Umbilical cord (tissue), 2 donors: Measurements from ENCODE around the gene ATP10B. TPM values are rescaled to one million over a fixed set of nuclear protein-coding genes. Genes with fewer than 3 reads are reported as not detected.

ENCODE experiments used
- DNase-seq: peaks from one replicate; pipeline ENCODE4 v3.0.0-alpha.2; 2015; ENCODE audit warnings: low spot score
- total RNA-seq: library from RNA; depleted of rRNA; stranded (reverse); fragments of >200 nt; gene quantifications from one replicate; pipeline ENCODE4 v1.2.3, GENCODE V29; 2014; ENCODE audit warnings: low replicate concordance; ENCODE audit not compliant: insufficient read depth

Gene ATP10B
- total RNA-seq, 1 donor from 2014 or later = 2.2 TPM

GRCh38 chr5:160555971-160556631 is 295.9 kb downstream of the ATP10B start:
- no peak for DNase-seq

GRCh38 chr5:160555581-160555970 is 296.4 kb downstream of the ATP10B start:
- no peak for DNase-seq

- DNase-seq = no peak
These were observed 301.9 kb downstream of the ATP10B start for GRCh38 chr5:160550075-160550474.

GRCh38 chr5:160548949-160549645 is 302.9 kb downstream of the ATP10B start:
- no peak for DNase-seq

GRCh38 chr5:160547872-160548271 is 304.1 kb downstream of the ATP10B start:
- no peak for DNase-seq

GRCh38 chr5:160547061-160547460 is 304.9 kb downstream of the ATP10B start:
- no peak for DNase-seq

GRCh38 chr5:160545832-160546231 is 306.2 kb downstream of the ATP10B start:
- DNase-seq = no peak

GRCh38 chr5:160543395-160543794 is 308.6 kb downstream of the ATP10B start:
- no peak for DNase-seq

- no peak for DNase-seq
These were observed 309.2 kb downstream of the ATP10B start for GRCh38 chr5:160542840-160543239.

GRCh38 chr5:160542281-160542680 is 309.7 kb downstream of the ATP10B start:
- DNase-seq = no peak

- DNase-seq = no peak
These were observed 312.6 kb downstream of the ATP10B start for GRCh38 chr5:160539431-160539830.

- no peak for DNase-seq
These were observed 314.1 kb downstream of the ATP10B start for GRCh38 chr5:160537940-160538339.

GRCh38 chr5:160537116-160537515 is 314.9 kb downstream of the ATP10B start:
- DNase-seq = no peak

- DNase-seq = no peak
These were observed 317.1 kb downstream of the ATP10B start for GRCh38 chr5:160534914-160535313.

GRCh38 chr5:160534125-160534524 is 317.9 kb downstream of the ATP10B start:
- no peak for DNase-seq

GRCh38 chr5:160525471-160526261 is 326.3 kb downstream of the ATP10B start:
- no peak for DNase-seq

- DNase-seq = no peak
These were observed 327.2 kb downstream of the ATP10B start for GRCh38 chr5:160524827-160525226.

GRCh38 chr5:160523502-160524163 is 328.4 kb downstream of the ATP10B start:
- no peak for DNase-seq

GRCh38 chr5:160521392-160521663 is 330.7 kb downstream of the ATP10B start:
- DNase-seq = no peak

GRCh38 chr5:160520609-160521391 is 331.2 kb downstream of the ATP10B start:
- DNase-seq = no peak
